HCT116 (cell line): ENCODE results near the gene ZYG11B. TPM values are rescaled to one million over a fixed set of nuclear protein-coding genes. Genes with fewer than 3 reads are reported as not detected.

Experiments
- ATAC-seq: fragments of 200-7000 bp; cut with Tn5 transposase; 2 replicates; pipeline ENCODE4 v1.9.1; 2020; ENCODE audit warnings: mild to moderate bottlenecking, moderate library complexity
- BruUV-seq: library from RNA; stranded (reverse); fragments of 400-500 nt; replicated peaks from 2 replicates; lab custom pipeline; 2021; lab: Mats Ljungman, UMichigan
- CTCF ChIA-PET: fragments of 300-600 bp; sonication (Branson Sonifier 250); formaldehyde crosslinking; loops from one replicate; lab custom pipeline; 2021; ENCODE audit warnings: antibody characterized with exemption; lab: Charles Lee
- POLR2A ChIA-PET: fragments of 300-600, 350-600 bp; sonication (Branson Sonifier 250); formaldehyde crosslinking; loops from one replicate; lab custom pipeline; 2021; ENCODE audit warnings: antibody characterized with exemption; lab: Charles Lee
- RAD21 ChIA-PET, 2 experiments: fragments of 300-600 bp; sonication (Branson Sonifier 250); formaldehyde crosslinking; loops; one replicate each; lab custom pipeline; 2023; ENCODE audit warnings: low total read pairs in 2 of 2; ENCODE audit not compliant: uncharacterized antibody in 2 of 2, unreplicated experiment in 2 of 2, low non-redundant PET in 1 of 2; lab: Charles Lee
- DNase-seq: peaks from one replicate; pipeline ENCODE4 v3.0.0-alpha.2; 2010; ENCODE audit warnings: low read depth, low spot score
- H2AFZ ChIP-seq: fragments of 200-600 bp; shearing (Covaris generic), sonication (generic); 2 replicates; pipeline ENCODE4 v1.6.1; 2017; ENCODE audit warnings: low read depth, mixed run types, mixed read lengths, antibody characterized with exemption, low read length; ENCODE audit not compliant: poor library complexity, severe bottlenecking
- H3K27ac ChIP-seq: 2 replicates; pipeline ENCODE4 v1.5.1; 2012; ENCODE audit warnings: low read depth, low read length
- H3K27me3 ChIP-seq: fragments of 200-600 bp; sonication (generic); 2 replicates; pipeline ENCODE4 v1.6.1; 2016; ENCODE audit warnings: mixed run types, low read length, mixed read lengths; ENCODE audit not compliant: insufficient read depth
- H3K36me3 ChIP-seq, 2 experiments: fragments of 200-500 bp in 1 of 2; fragments of 200-600 bp in 1 of 2; sonication (Bioruptor generic) in 1 of 2; sonication (generic) in 1 of 2; 2 replicates each; pipeline versions ENCODE4 v1.5.1 to v1.6.1; 2014 to 2016; ENCODE audit warnings: low read length in 2 of 2, inconsistent platforms in 1 of 2, mixed read lengths in 1 of 2, mixed run types in 1 of 2; ENCODE audit not compliant: insufficient read depth in 2 of 2, control insufficient read depth in 1 of 2
- H3K4me1 ChIP-seq, 2 experiments: fragments of 200-600 bp in 1 of 2; sonication (generic) in 1 of 2; 2 replicates each; pipeline versions ENCODE4 v1.5.1 to v1.6.1; 2012 to 2017; ENCODE audit warnings: low read length in 2 of 2, inconsistent platforms in 1 of 2, mild to moderate bottlenecking in 1 of 2, mixed read lengths in 1 of 2, mixed run types in 1 of 2, moderate library complexity in 1 of 2; ENCODE audit not compliant: insufficient read depth in 2 of 2, control insufficient read depth in 1 of 2
- H3K4me2 ChIP-seq: fragments of 200-600 bp; sonication (generic); 2 replicates; pipeline ENCODE4 v1.6.1; 2017; ENCODE audit warnings: mixed run types, low read length, mixed read lengths
- H3K4me3 ChIP-seq, 2 experiments: fragments of 200-600 bp in 1 of 2; sonication (generic) in 1 of 2; replicated peaks in 1 of 2; 2 replicates each; pipeline ENCODE4 v1.5.1; 2011 to 2016; ENCODE audit warnings: low read length in 2 of 2, control low read depth in 1 of 2, low read depth in 1 of 2, mild to moderate bottlenecking in 1 of 2, mixed read lengths in 1 of 2, mixed run types in 1 of 2
- H3K79me2 ChIP-seq: fragments of 200-600 bp; sonication (generic); 2 replicates; pipeline ENCODE4 v1.6.1; 2017; ENCODE audit warnings: mild to moderate bottlenecking, mixed run types, low read length, moderate library complexity, mixed read lengths; ENCODE audit not compliant: insufficient read depth
- H3K9ac ChIP-seq: fragments of 200-600 bp; sonication (generic); 2 replicates; pipeline ENCODE4 v1.6.1; 2016; ENCODE audit warnings: low read length, mixed read lengths
- H3K9me2 ChIP-seq: fragments of 200-600 bp; sonication (generic), shearing (Covaris generic); 2 replicates; pipeline ENCODE4 v1.6.1; 2017; ENCODE audit warnings: mixed run types, mild to moderate bottlenecking, moderate library complexity; ENCODE audit not compliant: insufficient read depth
- H3K9me3 ChIP-seq, 2 experiments: fragments of 200-500 bp in 1 of 2; fragments of 200-600 bp in 1 of 2; sonication (Bioruptor generic) in 1 of 2; sonication (generic) in 1 of 2; 2 replicates each; pipeline ENCODE4 v1.6.1; 2014 to 2017; ENCODE audit warnings: low read length in 2 of 2, mixed read lengths in 2 of 2, inconsistent platforms in 1 of 2, low read depth in 1 of 2, mild to moderate bottlenecking in 1 of 2, mixed run types in 1 of 2, moderate library complexity in 1 of 2; ENCODE audit not compliant: control insufficient read depth in 1 of 2, insufficient read depth in 1 of 2
- H4K20me1 ChIP-seq: fragments of 200-600 bp; sonication (generic), shearing (Covaris generic); 2 replicates; pipeline ENCODE4 v1.6.1; 2017; ENCODE audit warnings: mixed run types, mild to moderate bottlenecking, moderate library complexity; ENCODE audit not compliant: insufficient read depth
- CTCF ChIP-seq, 3 experiments: fragments of 200-600 bp in 1 of 3; sonication (generic) in 1 of 3; IDR thresholded peaks in 2 of 3; conservative IDR thresholded peaks in 1 of 3; 2 replicates each; pipeline ENCODE4 v1.5.1; 2012 to 2017; ENCODE audit warnings: low read depth in 2 of 3, low read length in 2 of 3, antibody characterized with exemption in 1 of 3, borderline replicate concordance in 1 of 3, control low read depth in 1 of 3, mild to moderate bottlenecking in 1 of 3, mixed read lengths in 1 of 3, mixed run types in 1 of 3, moderate library complexity in 1 of 3; ENCODE audit not compliant: insufficient read depth in 1 of 3
- EGR1 ChIP-seq: IDR thresholded peaks from 2 replicates; pipeline ENCODE4 v1.6.1; 2012; ENCODE audit warnings: low read depth
- EZH2 ChIP-seq: fragments of 200-600 bp; sonication (generic); IDR thresholded peaks from 2 replicates; pipeline ENCODE4 v1.6.1; 2017; ENCODE audit warnings: antibody characterized with exemption, mixed run types
- EZH2phosphoT487 ChIP-seq: fragments of 200-600 bp; IDR thresholded peaks from 2 replicates; pipeline ENCODE4 v1.6.1; 2018; ENCODE audit warnings: antibody characterized with exemption, borderline replicate concordance
- MAX ChIP-seq: IDR thresholded peaks from 2 replicates; pipeline ENCODE4 v1.6.1; 2012
- RAD21 ChIP-seq: IDR thresholded peaks from 2 replicates; pipeline ENCODE4 v1.6.1; 2012; ENCODE audit warnings: low read depth, mild to moderate bottlenecking
- REST ChIP-seq: IDR thresholded peaks from 2 replicates; pipeline ENCODE4 v1.6.1; 2012; ENCODE audit warnings: low read depth
- SIN3A ChIP-seq: IDR thresholded peaks from 2 replicates; pipeline ENCODE4 v1.6.1; 2012; ENCODE audit warnings: low read depth
- SRF ChIP-seq: IDR thresholded peaks from 2 replicates; pipeline ENCODE4 v1.6.1; 2012; ENCODE audit warnings: low read depth
- YY1 ChIP-seq: IDR thresholded peaks from 2 replicates; pipeline ENCODE4 v1.6.1; 2011; ENCODE audit warnings: low read length, low read depth, moderate library complexity, mild to moderate bottlenecking; ENCODE audit not compliant: insufficient replicate concordance; ENCODE audit errors: extremely low read depth
- ZFX ChIP-seq: fragments of 450-650 bp; IDR thresholded peaks from 2 replicates; pipeline ENCODE4 v1.6.1; 2017
- intact Hi-C: fragments of 100-400 bp; cut with micrococcal nuclease; formaldehyde crosslinking; loops from 2 replicates; pipeline ENCODE4 v1.10.0; 2022
- total RNA-seq: library from RNA; stranded (reverse); gene quantifications from one replicate; pipeline ENCODE4 v1.2.1, GENCODE V29; 2021; ENCODE audit not compliant: unreplicated experiment

ZYG11B gene
- total RNA-seq, 1 experiment from 2014 or later, result 20.7 TPM

DNA sequence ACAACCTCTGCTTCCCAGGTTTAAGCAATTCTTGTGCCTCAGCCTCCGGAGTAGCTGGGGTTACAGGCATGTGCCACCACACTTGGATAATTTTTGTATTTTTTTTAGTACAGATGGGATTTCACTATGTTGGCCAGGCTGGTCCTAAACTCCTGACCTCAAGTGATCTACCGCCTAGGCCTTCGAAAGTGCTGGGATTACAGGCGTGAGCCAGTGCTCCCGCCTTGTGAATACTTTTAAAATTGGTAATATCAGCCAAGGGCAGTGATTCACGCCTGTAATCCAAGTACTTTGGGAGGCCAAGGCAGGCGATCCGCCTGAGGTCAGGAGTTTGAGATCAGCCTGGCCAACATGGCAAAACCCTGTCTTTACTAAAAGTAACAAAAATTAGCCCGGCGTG lies 33.7 kb downstream of the ZYG11B start:
- CTCF ChIA-PET, result no interaction called here
- RAD21 ChIA-PET, result no interaction called here
- no peaks in the 10 kb centered on the region for H3K27me3 ChIP-seq
- BruUV-seq, result no TSS peak
- H3K4me2 ChIP-seq, result no peak overlapping the region
- H3K4me1 ChIP-seq, result peaks cover 8 to 16% of the 10 kb centered on the region in 2 experiments
- H3K36me3 ChIP-seq, result no peaks in the 10 kb centered on the region
- TF ChIP-seq RAD21 (no peak), MAX (no peak), EZH2phosphoT487 (no peak), EZH2 (no peak), YY1 (no peak), EGR1 (no peak), CTCF (IDR thresholded peaks at IDR 0.05 in 2 of 3, conservative IDR thresholded peaks at IDR 0.05 in 1 of 3; ENCODE audit: borderline replicate concordance in 1 of 3, insufficient read depth in 1 of 3, low read depth in 2 of 3, low read length in 2 of 3) (no peak), ZFX (no peak), SIN3A (no peak), REST (no peak), SRF (no peak)
- no peaks in the 10 kb centered on the region for H3K9me2 ChIP-seq
- H3K9me3 ChIP-seq, result no peaks in the 10 kb centered on the region
- H3K4me3 ChIP-seq, result no peak overlapping the region
- H3K9ac ChIP-seq, result no peak overlapping the region
- POLR2A ChIA-PET, result no interaction called here
- H3K27ac ChIP-seq, result no peak overlapping the region
- DNase-seq (no peak), ATAC-seq (no peak)
- no peaks in the 10 kb centered on the region for H4K20me1 ChIP-seq
- no peaks in the 10 kb centered on the region for H3K79me2 ChIP-seq
- intact Hi-C loops, result no loop called here
- H2AFZ ChIP-seq, result no peak overlapping the region
